Measurements from ENCODE around the gene CBLL1.

The CBLL1 gene

GRCh38 chr7:107746006-107746405 lies 2.1 kb downstream of the CBLL1 start:
- FAIRE-seq: no peak

- no peak for FAIRE-seq
Measured at GRCh38 chr7:107751113-107751512, 7.2 kb downstream of the CBLL1 start.

- FAIRE-seq: no peak
Measured at GRCh38 chr7:107754642-107755041, 10.7 kb downstream of the CBLL1 start.

GRCh38 chr7:107758667-107759066 lies 14.7 kb downstream of the CBLL1 start:
- FAIRE-seq: no peak

- no peak for FAIRE-seq
Measured at GRCh38 chr7:107767391-107767790, 23.4 kb downstream of the CBLL1 start.

- FAIRE-seq: no peak
Measured at GRCh38 chr7:107768263-107768662, 24.3 kb downstream of the CBLL1 start.

- peak; percentile 54 for FAIRE-seq
Measured at GRCh38 chr7:107773027-107773426, 29.1 kb downstream of the CBLL1 start.

GRCh38 chr7:107777702-107778101 lies 33.8 kb downstream of the CBLL1 start:
- FAIRE-seq: no peak

- FAIRE-seq: no peak
Measured at GRCh38 chr7:107778283-107778682, 34.3 kb downstream of the CBLL1 start.

GRCh38 chr7:107779647-107780099 lies 35.7 kb downstream of the CBLL1 start:
- no peak for FAIRE-seq

- FAIRE-seq: no peak
Measured at GRCh38 chr7:107782374-107782773, 38.4 kb downstream of the CBLL1 start.

- no peak for FAIRE-seq
Measured at GRCh38 chr7:107783648-107784047, 39.7 kb downstream of the CBLL1 start.

GRCh38 chr7:107785170-107785569 lies 41.2 kb downstream of the CBLL1 start:
- no peak for FAIRE-seq

- FAIRE-seq: no peak
Measured at GRCh38 chr7:107785926-107786325, 42.0 kb downstream of the CBLL1 start.

- no peak for FAIRE-seq
Measured at GRCh38 chr7:107788216-107788615, 44.3 kb downstream of the CBLL1 start.

GRCh38 chr7:107788662-107789061 lies 44.7 kb downstream of the CBLL1 start:
- FAIRE-seq: no peak

GRCh38 chr7:107789647-107790046 lies 45.7 kb downstream of the CBLL1 start:
- no peak for FAIRE-seq

GRCh38 chr7:107792364-107792763 lies 48.4 kb downstream of the CBLL1 start:
- FAIRE-seq: no peak

- no peak for FAIRE-seq
Measured at GRCh38 chr7:107799647-107800264, 55.8 kb downstream of the CBLL1 start.

GRCh38 chr7:107803009-107803610 lies 59.2 kb downstream of the CBLL1 start, which contains the start of gene SLC26A3:
Gene SLC26A3 (minus strand): TSS chr7:107803223. CDS start chr7:107794509, 8,714 bp downstream.
- no peak for FAIRE-seq

GRCh38 chr7:107809179-107809578 lies 65.2 kb downstream of the CBLL1 start:
- no peak for FAIRE-seq

GRCh38 chr7:107810626-107811025 lies 66.7 kb downstream of the CBLL1 start:
- FAIRE-seq: no peak
